Measurements from ENCODE around the gene DGKI. TPM values are rescaled to one million over a fixed set of nuclear protein-coding genes. Genes with fewer than 3 reads are reported as not detected.

Gene DGKI
- total RNA-seq, 1 donor: 4.7 TPM

DNA sequence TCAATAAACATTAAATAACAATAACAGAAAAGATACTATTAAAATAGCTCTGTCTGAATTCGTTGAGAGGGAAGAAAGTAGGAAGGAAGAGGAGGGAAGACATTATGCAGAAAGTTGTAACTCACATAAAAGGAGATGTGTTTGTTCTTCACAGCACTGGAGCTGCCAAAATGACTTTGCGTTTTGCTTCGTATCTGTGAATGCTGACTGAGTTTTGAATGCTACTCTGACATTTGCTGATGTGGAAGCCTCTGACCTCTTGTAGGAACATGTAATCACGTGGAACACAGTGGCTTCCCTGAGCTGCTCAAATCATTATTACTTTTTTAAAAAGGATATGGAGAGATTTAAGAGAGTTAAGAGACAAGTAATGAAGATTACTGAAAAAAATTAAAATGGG, 15.6 kb upstream of the DGKI start:
- DNase-seq (ENCODE audit: low read depth): no peak
- TF ChIP-seq, protein P1, sequence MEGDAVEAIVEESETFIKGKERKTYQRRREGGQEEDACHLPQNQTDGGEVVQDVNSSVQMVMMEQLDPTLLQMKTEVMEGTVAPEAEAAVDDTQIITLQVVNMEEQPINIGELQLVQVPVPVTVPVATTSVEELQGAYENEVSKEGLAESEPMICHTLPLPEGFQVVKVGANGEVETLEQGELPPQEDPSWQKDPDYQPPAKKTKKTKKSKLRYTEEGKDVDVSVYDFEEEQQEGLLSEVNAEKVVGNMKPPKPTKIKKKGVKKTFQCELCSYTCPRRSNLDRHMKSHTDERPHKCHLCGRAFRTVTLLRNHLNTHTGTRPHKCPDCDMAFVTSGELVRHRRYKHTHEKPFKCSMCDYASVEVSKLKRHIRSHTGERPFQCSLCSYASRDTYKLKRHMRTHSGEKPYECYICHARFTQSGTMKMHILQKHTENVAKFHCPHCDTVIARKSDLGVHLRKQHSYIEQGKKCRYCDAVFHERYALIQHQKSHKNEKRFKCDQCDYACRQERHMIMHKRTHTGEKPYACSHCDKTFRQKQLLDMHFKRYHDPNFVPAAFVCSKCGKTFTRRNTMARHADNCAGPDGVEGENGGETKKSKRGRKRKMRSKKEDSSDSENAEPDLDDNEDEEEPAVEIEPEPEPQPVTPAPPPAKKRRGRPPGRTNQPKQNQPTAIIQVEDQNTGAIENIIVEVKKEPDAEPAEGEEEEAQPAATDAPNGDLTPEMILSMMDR (IDR thresholded peaks at IDR 0.05; ENCODE audit: insufficient read depth, low read length): no peak
- H3K4me3 ChIP-seq (ENCODE audit: low read depth, low read length): no peak overlapping the region

DNA sequence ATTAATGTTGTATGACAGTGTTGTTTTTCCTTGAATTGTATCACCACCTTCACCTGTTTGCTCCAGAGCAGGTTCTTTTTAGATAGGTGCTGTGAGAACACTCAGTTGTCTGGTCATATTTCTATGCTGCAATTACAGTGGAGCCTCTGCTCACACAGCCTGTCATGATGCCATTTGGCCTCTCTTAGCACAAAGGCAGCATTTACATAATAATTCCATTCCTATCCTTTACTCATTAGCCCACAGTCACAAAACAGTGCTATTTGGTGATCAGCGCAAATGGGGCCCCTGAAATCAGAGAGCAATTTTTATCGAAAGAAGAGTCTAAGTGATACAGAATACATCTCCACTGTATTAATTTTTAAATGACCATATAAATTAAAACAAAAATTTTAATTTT, 13.8 kb upstream of the DGKI start:
- DNase-seq (ENCODE audit: low read depth): no peak
- TF ChIP-seq, protein P1 (IDR thresholded peaks at IDR 0.05; ENCODE audit: insufficient read depth, low read length): no peak
- H3K4me3 ChIP-seq (ENCODE audit: low read depth, low read length): no peak overlapping the region

DNA sequence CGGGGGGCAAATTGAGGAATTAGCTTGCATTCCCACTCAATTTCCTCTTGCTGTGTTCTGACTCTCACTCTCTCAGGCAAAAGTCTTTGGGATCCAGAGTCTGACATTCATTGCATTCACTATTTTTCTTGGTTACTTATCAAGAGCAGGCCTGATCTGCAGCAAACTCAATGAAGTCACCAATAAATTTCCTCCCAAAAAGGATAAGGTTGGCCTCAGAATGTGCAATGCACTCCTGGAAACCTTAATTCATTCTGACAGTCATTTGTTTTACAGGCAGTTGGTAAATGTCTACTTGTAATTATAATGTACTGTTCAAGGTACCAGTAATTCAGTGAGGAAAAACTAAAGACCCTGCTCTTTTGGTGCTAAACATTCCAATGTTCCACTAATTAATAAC, 6.3 kb upstream of the DGKI start:
- TF ChIP-seq, protein P1 (IDR thresholded peaks at IDR 0.05; ENCODE audit: insufficient read depth, low read length): no peak
- no peak for DNase-seq (ENCODE audit: low read depth)
- H3K4me3 ChIP-seq (ENCODE audit: low read depth, low read length): no peak overlapping the region

DNA sequence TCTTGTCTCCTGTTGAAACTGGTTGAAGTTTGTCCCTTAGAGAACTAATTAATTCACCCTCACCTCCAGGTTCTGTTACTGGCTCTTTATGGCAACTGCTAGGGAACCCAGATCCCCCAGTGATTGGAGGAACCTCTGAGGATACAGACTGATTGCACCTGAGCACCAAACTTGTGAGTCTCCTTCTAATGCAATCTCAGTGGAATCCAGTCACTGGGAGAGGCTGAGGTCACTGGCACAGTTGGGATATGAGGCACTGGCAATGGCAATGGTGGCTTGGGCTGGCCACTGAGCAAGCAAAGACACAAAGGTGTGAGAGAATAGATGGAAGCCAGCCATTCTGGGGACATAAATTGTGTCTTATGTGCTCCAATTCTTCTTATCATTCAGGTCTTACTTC, 5.3 kb upstream of the DGKI start:
- DNase-seq (ENCODE audit: low read depth): no peak
- no peak overlapping the region for H3K4me3 ChIP-seq (ENCODE audit: low read depth, low read length)
- TF ChIP-seq, protein P1 (IDR thresholded peaks at IDR 0.05; ENCODE audit: insufficient read depth, low read length): no peak

DNA sequence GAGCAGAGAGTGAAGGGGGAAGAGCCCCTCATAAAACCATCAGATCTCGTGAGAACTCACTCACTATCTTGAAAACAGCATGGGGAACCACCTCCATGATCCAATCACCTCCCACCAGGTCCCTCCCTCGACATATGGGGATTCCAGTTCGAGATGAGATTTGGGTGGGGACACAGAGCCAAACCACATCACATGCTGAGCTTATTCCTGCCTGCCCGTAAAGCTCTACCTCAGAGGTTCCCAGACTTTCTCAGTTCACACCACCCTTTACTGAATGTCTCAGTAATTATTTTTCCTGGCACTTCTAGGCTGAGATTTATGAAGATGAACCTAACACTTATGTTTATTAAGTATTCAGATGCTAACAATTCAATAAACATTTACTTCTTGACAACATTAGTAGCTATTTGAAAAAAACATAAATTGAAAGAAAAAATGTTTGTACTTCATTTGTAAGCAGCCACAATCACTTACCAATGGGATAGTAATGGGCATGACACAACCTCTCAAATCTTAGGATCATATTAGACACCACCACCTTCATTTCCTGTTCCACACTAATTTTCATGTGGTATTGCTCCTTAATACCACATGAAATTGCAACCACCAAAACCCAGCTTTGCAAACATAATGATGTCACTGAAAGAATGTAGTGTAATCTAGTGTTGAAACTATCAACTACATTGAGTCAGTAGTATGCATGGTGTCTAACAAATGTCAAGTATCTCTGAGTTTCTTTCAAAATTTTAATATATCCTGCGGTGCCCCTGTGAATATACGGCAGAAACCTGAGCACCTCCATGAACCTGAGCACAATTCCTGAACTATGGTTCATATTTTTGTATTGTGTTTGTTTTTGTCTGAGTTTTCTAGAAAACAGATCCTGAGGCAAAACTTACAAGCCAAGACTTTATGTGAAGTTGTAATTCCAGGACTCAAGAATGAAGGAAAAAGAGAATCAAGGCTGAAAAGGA, 4.5 kb upstream of the DGKI start:
- TF ChIP-seq, protein P1 (IDR thresholded peaks at IDR 0.05; ENCODE audit: insufficient read depth, low read length): no peak
- H3K4me3 ChIP-seq (ENCODE audit: low read depth, low read length): no peak overlapping the region
- no peak for DNase-seq (ENCODE audit: low read depth)

DNA sequence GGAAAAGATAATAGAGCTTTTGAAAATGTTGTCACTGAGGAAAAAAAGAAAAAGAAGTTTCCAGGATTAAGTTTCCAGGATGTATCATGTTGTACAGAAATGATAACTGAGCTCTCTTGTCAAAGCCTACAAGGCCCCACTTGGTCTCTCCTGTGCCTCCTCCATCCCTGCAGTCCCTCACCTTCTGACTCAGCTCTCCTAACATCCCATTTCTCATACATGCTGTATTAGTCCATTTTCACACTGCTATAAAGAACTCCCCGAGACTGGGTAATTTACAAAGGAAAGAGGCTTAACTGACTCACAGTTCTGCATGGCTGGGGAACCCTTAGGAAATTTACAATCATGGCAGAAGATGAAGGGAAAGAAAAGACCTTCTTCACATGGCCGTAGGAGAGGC, 3.8 kb upstream of the DGKI start:
- no peak overlapping the region for H3K4me3 ChIP-seq (ENCODE audit: low read depth, low read length)
- no peak for DNase-seq (ENCODE audit: low read depth)
- TF ChIP-seq, protein P1 (IDR thresholded peaks at IDR 0.05; ENCODE audit: insufficient read depth, low read length): no peak

All from fibroblast of the aortic adventitia (primary cell).